ENCODE measurements around the gene CLMP.

DNA sequence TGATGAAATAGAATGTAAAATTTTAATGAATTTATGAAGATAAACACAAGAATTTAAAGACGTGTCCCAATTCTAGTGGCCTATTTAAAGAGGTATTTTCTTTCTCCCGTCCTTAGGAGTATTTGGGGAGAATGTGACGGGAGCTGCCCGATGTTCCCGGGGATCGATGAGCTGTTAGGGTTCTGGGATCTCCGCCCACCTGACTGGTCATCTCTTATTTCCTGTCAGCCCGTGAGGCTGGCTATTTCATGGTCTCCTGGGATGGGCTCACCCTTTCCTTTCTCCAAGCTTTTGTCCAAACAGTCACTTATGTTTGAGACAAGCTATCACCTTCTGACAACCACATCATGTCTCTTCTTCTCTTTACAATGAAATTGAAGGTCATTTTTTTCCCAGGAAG lies 16.9 kb upstream of the CLMP start:
- TF ChIP-seq, protein P1, sequence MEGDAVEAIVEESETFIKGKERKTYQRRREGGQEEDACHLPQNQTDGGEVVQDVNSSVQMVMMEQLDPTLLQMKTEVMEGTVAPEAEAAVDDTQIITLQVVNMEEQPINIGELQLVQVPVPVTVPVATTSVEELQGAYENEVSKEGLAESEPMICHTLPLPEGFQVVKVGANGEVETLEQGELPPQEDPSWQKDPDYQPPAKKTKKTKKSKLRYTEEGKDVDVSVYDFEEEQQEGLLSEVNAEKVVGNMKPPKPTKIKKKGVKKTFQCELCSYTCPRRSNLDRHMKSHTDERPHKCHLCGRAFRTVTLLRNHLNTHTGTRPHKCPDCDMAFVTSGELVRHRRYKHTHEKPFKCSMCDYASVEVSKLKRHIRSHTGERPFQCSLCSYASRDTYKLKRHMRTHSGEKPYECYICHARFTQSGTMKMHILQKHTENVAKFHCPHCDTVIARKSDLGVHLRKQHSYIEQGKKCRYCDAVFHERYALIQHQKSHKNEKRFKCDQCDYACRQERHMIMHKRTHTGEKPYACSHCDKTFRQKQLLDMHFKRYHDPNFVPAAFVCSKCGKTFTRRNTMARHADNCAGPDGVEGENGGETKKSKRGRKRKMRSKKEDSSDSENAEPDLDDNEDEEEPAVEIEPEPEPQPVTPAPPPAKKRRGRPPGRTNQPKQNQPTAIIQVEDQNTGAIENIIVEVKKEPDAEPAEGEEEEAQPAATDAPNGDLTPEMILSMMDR (optimal IDR thresholded peaks at IDR 0.05 in 1 of 3, IDR thresholded peaks at IDR 0.05 in 1 of 3, conservative IDR thresholded peaks at IDR 0.05 in 1 of 3; ENCODE audit: extremely low read depth in 1 of 3, insufficient read depth in 2 of 3, low read length in 3 of 3), result no peak
- TF ChIP-seq EZH2 (IDR thresholded peaks at IDR 0.05; ENCODE audit: low read length), result no peak

Measured in keratinocyte (primary cell).